ENCODE data around the gene TMEM183A.

The TMEM183A gene

GRCh38 chr1:203040513-203041275 is 33.5 kb downstream of the TMEM183A start:
- DNase-seq (ENCODE audit: low read depth, low spot score), result no peak
- in situ Hi-C loops (cut with HindIII; ENCODE audit: low sequenced_read_pairs), result no loop called here
- no peak overlapping the region for H3K4me3 ChIP-seq (ENCODE audit: low read depth, low read length)
- TF ChIP-seq, protein P1, sequence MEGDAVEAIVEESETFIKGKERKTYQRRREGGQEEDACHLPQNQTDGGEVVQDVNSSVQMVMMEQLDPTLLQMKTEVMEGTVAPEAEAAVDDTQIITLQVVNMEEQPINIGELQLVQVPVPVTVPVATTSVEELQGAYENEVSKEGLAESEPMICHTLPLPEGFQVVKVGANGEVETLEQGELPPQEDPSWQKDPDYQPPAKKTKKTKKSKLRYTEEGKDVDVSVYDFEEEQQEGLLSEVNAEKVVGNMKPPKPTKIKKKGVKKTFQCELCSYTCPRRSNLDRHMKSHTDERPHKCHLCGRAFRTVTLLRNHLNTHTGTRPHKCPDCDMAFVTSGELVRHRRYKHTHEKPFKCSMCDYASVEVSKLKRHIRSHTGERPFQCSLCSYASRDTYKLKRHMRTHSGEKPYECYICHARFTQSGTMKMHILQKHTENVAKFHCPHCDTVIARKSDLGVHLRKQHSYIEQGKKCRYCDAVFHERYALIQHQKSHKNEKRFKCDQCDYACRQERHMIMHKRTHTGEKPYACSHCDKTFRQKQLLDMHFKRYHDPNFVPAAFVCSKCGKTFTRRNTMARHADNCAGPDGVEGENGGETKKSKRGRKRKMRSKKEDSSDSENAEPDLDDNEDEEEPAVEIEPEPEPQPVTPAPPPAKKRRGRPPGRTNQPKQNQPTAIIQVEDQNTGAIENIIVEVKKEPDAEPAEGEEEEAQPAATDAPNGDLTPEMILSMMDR (IDR thresholded peaks at IDR 0.05; ENCODE audit: low read depth, low read length), result no peak

DNA sequence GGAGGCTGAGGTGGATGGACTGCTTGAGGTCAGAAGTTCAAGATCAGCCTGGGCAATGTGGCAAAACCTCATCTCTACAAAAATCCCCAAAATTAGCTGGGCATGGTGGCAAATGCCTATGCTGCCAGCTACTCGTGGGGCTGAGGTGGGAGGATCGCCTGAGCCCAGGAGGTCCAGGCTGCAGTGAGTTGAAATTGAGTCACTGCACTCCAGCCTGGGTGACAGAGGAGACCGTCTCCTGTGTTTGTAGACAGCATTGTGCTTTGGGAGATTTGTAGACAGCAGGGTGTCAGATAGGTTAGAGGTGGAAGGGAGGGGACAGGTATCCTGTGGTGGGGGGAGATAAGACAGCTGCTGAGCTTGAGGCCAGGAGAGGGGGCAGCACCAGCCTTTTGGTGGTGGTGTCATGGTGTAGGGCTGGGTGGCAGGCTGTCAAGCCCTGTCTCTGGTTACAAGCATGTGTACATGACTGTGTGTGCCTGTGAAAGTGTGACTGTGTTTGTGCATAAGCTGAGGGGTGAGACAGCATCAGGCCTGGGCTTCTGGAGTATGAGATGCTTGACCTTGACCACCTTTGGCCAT is 34.3 kb downstream of the TMEM183A start:
- TF ChIP-seq, protein P1 (IDR thresholded peaks at IDR 0.05; ENCODE audit: low read depth, low read length), result no peak
- in situ Hi-C loops (cut with HindIII; ENCODE audit: low sequenced_read_pairs), result no loop called here

GRCh38 chr1:203043830-203044545 is 36.8 kb downstream of the TMEM183A start:
- TF ChIP-seq, protein P1 (IDR thresholded peaks at IDR 0.05; ENCODE audit: low read depth, low read length), result no peak
- no peak for DNase-seq (ENCODE audit: low read depth, low spot score)
- in situ Hi-C loops (cut with HindIII; ENCODE audit: low sequenced_read_pairs), result no loop called here
- H3K4me3 ChIP-seq (ENCODE audit: low read depth, low read length), result no peak overlapping the region

More for the DNA sequence above, 34.3 kb downstream of the TMEM183A start:
- H3K4me3 ChIP-seq (ENCODE audit: low read depth, low read length), result no peak overlapping the region
- no peak for DNase-seq (ENCODE audit: low read depth, low spot score)

- TF ChIP-seq, protein P1 (IDR thresholded peaks at IDR 0.05; ENCODE audit: low read depth, low read length), result no peak
- in situ Hi-C loops (cut with HindIII; ENCODE audit: low sequenced_read_pairs), result no loop called here
- no peak overlapping the region for H3K4me3 ChIP-seq (ENCODE audit: low read depth, low read length)
- no peak for DNase-seq (ENCODE audit: low read depth, low spot score)
Observed at GRCh38 chr1:203044546-203045250, 37.5 kb downstream of the TMEM183A start.

DNA sequence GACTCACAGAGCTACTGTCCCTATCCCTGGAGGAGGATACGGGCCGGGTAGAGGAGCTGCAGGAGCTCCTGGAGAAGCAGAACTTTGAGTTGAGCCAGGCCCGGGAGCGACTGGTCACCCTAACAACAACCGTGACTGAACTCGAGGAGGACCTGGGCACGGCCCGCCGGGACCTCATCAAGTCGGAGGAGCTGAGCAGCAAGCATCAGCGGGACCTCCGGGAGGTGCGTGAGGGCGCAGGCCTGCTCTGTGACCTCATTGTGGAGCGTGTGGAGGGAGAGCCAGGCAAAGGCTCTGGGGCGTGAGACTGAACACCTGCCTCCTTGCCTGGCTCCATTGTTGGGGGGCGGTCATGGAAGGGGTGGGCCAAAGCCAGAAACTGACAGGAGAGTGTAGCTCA is 38.2 kb downstream of the TMEM183A start:
- H3K4me3 ChIP-seq (ENCODE audit: low read depth, low read length), result no peak overlapping the region
- no peak for DNase-seq (ENCODE audit: low read depth, low spot score)
- TF ChIP-seq, protein P1 (IDR thresholded peaks at IDR 0.05; ENCODE audit: low read depth, low read length), result no peak
- in situ Hi-C loops (cut with HindIII; ENCODE audit: low sequenced_read_pairs), result no loop called here
